HG03196 (cell line): ENCODE data around the gene XRCC3.

Experiments used
- ATAC-seq: cut with Tn5 transposase; IDR thresholded peaks from one replicate; pipeline ENCODE4 v1.9.1; 2021; ENCODE audit not compliant: unreplicated experiment

The XRCC3 gene

GRCh38 chr14:103696070-103696402 is 19.2 kb downstream of the XRCC3 start:
- ATAC-seq, result no peak

- no peak for ATAC-seq
These were observed 19.8 kb downstream of the XRCC3 start for GRCh38 chr14:103695296-103696069.

- no peak for ATAC-seq
These were observed 20.7 kb downstream of the XRCC3 start for GRCh38 chr14:103694572-103695026.

- no peak for ATAC-seq
These were observed 21.7 kb downstream of the XRCC3 start for GRCh38 chr14:103693515-103693914.

DNA sequence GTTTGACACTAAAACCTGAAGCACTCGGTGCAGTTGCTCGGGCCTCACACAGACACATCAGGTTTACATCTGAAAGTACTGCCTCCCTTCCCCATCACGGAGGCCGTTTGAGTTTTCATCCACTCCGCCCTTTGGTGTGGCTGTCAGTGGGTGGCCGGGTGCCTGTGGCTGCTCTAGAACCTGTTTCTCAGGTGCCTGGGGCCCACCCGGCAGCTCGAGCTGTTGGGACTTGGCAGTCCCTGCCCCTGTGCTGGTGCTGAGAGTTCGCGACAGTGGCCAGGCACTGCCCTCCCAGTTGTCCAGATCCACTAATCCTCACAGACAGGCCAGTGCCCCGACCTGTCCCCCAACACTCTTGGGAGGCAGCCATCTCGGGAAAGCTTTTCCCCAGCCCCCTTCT is 22.4 kb downstream of the XRCC3 start:
- no peak for ATAC-seq

DNA sequence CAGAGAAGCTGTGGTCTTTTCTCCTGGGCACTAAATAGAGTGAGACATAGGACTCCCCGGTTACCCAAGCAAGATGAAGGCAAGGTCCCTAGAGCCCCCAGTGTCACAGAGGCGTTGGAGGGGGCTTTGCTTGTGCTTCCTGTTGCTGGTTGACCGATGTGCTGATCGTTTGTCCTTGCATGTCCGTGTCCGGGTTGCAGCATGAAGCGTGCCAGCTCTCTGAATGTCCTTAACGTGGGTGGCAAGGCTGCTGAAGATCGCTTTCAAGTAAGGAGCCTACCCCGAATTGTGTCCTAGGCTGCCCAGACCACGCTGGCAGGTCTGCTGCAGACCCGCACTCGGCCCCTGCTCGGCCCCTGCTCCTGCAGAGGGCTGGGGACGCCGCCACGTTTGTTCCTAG is 23.1 kb downstream of the XRCC3 start:
- peak; percentile 33 for ATAC-seq

DNA sequence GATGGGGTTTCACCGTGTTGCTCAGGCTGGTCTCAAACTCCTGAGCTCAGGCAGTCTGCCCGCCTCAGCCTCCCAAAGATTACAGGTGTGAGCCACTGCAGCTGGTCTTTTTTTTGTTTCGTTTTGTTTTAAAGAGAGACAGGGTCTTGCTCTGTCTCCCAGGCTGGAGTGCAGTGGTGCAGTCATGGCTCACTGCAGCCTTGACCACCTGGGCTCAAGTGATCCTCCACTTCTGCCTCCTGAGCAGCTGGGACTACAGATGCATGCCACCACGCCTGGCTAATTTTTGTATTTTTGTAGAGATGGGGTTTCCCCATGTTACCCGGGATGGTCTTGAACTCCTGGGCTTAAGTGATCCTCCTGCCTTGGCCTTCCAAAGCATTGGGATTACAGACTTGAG is 23.6 kb downstream of the XRCC3 start:
- ATAC-seq, result peak; percentile 62

GRCh38 chr14:103690332-103690731 is 24.9 kb downstream of the XRCC3 start:
- ATAC-seq, result no peak

DNA sequence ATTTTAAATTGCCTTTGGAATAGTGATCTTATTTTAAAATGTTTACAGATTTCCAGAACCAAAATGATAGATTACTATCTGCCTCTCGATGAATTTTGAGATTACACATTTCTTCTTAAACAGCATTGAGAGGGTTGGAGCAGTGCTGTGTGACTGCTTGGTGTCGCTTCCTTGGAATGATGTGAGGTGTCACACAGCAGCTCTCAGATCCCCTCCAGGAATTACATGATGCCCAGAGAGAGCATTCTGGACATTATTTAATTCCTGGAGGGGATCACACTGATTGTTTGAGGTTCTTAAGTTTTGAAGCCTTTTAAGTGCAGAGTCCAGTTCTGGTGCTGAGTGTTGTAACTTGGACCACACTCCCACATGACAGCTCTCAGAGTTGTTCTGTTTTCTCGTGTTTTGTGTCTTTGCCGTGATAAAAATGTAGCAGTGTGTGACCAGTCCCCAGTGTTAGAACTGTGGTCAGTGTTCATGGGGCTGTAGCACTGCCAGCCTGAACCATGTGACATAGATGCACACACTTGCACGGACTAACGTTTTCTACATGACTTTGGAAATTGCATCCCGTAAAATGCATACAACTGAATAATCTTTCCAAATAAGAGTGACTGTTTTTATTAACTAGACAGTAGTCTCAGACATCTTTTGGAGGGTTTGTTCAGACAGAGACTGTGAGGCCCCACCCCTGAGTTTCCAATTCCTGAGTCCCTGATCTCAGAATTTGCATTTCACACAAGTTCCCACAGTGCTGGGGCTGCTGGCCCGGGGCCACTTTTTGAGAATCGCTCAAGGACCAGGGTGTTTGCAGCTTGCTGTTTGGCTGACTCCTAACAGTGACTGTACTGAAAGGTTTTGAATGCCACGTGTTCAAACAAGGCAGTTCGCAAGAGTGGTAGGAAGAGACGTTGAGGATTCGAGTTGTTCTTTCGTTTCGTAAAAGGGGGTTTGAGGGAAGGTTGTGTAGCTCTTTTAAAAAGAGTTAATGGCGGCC is 26.0 kb downstream of the XRCC3 start:
- ATAC-seq, result no peak

DNA sequence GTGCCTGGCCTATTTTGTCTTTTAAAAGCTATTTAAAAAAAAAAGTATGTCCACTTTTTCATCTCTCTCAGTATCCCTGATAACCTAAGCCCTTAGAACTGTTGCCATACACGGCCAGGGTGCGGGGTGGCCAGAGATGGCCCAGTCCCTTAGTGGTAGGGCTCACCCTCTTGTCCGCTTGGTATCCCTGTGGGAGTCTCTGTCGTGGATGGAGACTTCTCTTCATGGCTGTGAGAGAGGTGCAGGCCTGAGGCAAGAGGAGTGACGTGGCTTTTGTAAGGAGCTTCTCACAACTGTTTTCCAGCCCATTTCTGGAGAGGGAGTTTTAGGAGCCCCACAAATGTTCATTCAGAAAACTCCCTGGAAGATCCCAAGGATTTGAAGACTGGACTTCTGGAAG is 26.8 kb downstream of the XRCC3 start:
- no peak for ATAC-seq

DNA sequence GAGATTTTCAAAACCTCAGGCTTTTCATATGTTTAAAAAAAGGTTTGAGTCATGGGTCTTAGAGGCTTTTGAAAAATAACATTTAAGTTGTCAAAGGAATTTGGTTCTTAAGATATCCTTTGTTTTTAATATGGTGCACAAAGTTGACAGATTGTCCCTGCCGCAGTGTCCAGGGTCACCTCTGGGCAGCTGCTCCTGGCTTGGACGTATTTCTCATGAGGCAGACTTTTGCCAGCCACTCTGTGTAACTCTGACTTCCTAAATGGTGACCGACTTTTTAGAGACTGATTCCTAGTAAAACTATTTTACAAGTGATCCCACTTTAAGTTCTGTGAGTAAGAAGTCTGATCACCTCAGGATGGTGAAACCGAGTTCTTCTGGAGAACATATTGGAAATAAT is 27.5 kb downstream of the XRCC3 start:
- no peak for ATAC-seq

DNA sequence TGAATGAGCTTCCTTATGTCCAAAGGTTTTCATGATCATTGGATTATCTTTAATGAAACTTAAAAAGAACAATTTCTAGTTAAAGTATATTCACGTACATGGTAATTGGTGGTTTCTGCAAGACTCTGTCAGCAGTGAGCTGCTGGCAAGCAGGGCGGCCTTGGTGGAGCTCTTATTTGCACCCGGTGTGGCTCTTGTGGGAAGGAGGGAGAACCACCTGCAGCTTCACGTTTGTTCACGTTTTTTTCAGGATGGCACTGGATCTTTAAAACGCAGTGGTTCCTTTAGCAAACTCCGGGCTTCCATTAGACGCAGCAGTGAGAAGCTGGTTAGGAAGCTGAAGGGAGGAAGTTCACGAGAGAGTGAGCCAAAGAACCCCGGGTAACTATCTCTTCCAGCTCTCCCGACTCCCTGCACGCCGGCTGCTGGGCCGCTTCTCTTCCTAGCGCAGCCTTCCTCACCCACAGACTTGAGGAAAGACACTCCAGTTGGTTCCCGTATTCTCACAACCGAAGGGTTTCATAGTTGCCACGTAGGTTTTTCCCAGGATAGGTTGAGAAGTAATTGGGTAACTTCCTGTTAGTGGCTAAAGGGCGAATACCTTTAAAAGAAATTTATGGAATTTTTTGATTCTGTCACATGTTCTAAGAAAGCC is 28.3 kb downstream of the XRCC3 start:
- no peak for ATAC-seq

GRCh38 chr14:103685276-103686211 is 29.7 kb downstream of the XRCC3 start:
- no peak for ATAC-seq

DNA sequence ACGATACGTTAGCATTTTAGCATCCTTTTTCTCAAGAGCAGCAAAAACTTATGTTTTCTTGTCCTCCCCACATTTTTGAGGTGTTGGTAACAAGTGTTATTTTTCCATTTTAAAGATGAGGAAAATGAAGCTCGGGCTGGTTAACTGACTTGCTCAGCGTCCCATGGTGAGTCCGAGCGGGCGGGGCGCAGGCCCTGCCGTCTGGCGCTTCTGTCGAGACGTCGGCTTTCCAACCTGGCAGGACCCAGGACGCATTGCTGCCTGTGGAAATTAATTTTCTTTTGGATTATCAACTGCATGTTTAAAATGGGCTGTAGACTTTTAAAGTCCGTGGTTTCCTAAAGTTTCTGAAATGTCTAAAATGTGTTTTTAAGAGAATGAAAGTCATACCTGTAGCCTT is 30.4 kb downstream of the XRCC3 start:
- ATAC-seq, result no peak

DNA sequence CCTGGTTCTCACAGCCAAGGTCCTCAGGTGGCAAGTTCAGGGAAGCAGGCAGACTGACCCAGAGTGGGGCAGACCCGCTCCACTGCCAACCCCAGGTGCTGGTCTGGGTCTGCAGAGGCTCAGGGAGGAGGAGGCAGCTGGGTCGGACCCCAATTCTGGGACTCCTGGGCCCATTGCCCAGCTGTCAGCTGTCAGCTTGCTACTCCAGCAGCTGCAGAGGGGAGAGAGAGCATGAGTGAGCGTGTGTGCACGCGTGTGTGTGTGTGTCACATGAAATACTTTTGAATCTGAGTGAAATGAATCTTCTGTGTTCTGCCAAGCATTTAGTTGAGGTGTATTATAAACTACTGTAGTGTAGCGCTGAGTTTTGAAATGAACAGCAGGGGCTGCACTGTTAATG is 30.8 kb downstream of the XRCC3 start:
- no peak for ATAC-seq

GRCh38 chr14:103683139-103683538 is 32.1 kb downstream of the XRCC3 start:
- no peak for ATAC-seq

DNA sequence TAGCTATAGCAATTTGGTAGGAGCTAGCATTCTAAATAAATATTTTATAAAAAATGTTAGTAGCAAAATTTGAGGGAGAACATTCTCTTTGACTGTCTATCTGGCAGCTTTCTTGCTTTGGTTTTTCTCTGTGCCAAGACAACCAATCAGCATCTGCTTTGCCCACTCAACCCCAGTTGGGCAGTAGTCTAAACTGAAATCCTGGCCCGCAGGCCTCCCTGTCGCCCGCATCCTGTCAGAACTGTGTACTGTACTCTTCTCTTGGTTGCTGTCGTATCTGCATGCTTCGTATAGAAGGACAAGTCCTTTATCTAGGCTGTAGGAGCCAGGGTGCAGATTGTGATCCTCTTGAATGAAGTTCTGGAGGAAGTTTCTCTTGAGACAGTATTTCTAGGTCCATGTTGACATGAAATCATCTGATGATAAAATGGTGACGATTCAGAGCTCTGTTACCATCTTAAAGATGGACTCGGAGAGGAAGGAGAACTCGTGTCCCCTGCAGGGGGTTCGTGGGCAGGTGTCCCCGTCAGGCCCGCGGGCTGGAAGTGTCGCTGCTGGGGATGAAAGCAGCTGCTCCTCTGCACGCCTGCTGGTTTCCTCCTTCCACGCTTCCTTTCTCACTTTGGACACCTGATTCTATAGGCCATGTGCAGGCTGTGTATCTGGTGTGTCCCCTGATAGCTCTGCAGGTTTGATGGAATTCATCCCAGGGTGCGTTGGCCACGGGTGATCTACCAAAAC is 34.6 kb downstream of the XRCC3 start:
- no peak for ATAC-seq

DNA sequence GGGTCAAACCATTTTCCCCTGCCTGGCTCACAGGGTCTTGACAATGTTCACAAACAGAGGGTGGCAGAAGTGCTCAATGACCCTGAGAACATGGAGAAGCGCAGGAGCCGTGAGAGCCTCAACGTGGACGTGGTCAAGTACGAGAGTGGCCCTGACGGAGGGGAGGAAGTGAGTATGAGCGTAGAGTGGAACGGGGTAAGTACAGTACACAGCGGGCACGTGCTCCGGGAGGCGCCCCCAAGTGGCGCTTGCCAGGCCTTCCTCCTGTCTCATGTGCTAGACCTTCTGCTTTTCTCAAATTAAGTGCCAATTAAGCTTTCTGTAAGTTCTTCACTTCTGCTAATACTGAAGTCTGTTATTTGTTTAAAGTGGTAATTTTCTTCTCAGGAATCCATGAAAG is 35.9 kb downstream of the XRCC3 start:
- no peak for ATAC-seq

DNA sequence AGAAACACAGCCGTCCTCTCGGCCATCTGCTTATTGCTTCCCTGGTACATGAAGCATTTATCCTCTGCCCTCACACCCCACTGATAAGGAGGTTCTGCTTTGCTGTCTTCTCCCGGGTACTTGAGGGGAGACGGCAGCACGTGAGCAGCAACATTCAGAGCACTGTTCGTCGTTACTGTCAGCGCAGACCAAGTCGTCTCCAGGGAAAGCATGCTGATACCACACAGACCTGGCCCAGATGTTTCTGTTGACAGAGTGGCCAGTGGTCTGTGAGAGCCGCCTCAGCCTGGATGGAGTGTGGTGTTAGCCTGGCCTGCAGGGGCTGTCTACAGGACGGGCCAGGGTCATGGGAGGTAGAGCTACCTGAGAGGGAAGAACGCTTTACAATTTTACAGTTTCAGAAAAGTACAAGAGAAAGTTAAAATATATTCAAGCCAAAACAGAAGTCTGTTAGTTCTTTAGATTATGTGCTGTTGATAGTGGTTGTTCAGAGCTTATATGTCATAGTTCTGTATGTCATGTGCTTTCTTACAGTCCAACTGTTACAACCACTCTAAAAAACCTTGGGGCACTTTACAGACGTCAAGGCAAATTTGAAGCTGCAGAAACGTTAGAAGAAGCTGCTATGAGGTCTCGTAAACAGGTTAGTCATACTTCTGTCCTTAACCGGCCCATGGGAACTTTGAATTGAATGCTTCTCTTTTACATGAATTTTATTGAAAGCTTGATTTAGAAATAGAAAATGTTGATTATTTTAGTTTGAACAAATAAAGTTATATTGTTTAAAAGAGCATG is 38.2 kb downstream of the XRCC3 start:
- ATAC-seq, result no peak
